Amniotic epithelial cell (primary cell): Measurements from ENCODE around the gene TRAPPC5.

Experiments used
- DNase-seq: peaks from one replicate; pipeline ENCODE4 v3.0.0-alpha.2; 2010; ENCODE audit warnings: low read depth

TRAPPC5 gene

DNA sequence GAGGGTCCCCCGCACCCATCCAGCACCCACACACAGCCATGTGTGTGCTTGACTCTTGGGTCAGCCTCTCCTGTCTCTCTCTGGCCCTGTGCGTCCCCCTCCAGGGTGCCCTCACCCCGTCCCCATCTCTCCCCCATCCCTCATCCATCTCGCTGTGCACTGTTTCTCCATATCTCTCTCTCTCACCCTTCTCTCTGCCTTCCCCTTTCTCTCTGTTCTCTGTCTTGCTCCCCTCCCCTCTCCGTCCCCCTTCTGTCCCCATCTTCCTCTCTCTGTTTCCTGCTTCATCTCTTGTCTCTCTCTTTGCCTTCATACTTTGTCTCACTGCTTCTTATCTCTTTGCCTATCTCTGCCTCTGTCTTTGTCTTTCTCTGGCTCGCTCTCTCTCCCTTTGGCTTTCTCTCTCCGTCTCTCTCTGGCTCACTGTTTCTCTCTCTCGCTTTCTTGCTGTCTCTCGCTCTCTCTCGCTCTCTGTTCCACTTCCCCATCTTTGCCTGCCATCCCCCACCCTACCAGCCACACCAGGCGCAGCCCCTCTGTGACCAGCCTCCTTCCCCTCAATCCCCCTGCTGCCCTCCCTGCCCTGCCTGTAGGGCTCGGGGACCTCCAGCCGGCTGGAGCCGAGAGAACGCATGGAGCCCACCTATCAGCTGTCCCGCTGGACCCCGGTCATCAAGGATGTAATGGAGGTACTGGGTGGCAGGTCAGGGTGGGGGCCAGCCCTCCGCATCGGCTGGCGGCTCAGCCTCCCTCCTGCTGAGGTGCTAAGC lies 34.8 kb upstream of the TRAPPC5 start:
- no peak for DNase-seq

GRCh38 chr19:7646426-7646700 lies 34.3 kb upstream of the TRAPPC5 start:
- no peak for DNase-seq

DNA sequence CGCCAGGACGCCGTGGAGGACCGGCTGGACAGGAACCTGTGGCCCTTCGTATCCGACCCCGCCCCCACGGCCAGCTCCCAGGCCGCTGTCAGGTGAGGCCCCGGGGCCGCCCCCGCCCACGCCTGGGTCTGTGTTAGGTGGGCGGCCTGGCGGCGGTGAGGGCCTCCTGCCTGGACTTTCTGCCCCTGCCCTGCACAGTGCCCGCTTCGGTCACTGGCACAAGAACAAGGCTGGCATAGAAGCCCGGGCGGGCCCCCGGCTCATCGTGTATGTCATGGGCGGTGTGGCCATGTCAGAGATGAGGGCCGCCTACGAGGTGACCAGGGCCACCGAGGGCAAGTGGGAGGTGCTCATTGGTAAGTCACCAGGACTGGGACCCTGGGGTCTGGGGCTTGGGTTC lies 33.5 kb upstream of the TRAPPC5 start:
- DNase-seq, result no peak

DNA sequence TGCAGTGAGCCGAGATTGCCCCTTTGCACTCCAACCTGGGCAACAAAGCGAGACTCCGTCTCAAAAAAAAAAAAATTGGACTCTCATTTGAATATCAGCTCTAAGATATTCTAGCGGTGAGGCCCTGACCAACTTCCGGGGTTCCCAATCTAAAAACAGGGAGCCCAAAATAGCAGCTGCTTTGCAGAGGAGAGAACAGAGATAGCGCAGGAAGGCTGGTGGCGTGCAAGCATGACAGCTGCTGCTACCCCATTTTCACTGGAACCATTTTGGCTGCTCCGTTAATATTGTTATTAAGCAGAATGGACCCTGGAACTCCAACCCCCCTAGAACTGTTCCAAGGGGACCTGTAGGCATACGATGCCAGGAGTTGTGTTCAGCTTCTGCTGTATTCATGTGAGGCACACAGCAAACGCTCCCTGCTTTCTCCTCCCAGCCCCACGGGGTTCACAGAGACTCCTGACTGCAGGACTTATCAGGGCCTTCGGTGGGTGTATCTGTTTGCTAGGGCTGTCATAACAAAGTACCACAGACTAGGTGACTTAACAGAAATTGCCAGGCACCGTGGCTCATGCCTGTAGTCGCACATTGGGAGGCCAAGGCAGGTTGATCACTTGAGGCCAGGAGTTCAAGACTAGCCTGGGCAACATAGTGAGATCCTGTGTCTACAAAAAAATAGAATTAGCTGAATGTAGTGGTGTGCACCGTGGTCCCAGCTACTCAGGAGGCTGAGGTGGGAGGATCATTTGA lies 32.2 kb upstream of the TRAPPC5 start:
- DNase-seq, result no peak

DNA sequence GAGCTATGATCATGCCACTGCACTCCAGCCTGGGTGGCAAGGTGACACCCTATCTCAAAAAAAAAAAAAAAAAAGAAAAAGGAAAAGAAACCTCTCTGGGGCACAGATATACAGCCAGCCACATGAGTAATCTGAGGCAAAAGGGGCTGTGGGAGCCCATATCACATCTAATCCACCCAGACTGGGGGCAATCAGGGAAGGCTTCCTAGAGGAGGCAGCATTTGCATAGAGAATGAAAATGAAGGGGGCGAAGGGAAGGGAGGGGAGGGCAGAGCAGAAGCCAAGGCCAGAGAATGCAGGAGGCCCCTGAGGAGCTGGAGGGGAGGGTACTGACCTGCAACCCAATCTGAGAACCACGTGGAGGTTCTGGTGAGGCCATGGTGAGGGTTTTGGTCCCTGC lies 30.5 kb upstream of the TRAPPC5 start:
- DNase-seq, result no peak

DNA sequence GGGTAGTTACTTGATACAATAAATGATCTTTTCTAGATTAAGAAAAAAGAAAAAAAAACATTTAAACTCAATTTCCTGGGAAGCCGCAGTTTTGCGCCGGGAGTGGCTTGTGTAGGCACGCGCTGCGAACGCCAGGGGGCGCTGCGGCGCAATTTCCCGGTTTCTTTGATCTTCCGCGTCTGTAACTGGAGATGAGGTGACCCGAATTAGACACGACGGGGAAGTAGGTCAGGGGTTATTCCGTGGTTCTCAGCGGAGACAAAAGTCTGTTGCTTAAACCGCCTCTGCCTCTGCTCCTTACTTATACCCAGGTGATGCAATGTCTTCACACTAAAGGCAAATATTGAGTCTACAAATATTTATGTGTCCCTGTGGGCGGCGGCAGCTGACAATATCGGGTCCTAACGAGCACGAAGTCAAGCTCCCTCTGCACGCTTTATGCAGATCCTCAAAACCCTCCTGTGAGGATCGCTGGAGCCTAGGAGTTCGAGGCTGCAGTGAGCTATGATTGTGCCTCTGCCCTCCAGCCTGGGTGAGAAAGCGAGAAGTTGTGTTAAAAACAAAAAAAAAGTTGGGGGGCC lies 28.5 kb upstream of the TRAPPC5 start:
- peak; percentile 76 for DNase-seq

DNA sequence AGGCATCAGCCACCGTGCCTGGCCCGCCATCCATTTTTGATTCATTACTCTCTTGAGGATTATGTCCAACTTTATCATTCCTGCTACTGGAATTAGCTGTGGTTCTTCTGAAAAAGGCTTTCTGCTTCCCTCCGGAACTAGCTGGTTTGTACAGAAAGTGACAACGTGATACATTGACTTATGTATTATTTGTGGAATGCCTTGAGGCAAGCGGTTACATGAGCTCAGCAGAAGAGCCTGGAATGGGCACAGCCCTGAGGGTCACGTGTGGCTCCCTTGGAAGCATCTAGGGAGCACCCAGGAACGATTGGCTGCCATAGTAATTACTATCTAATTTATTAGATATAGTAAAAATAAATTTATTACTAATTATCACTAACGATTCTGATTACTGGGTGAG lies 26.2 kb upstream of the TRAPPC5 start:
- peak; percentile 90 for DNase-seq

- DNase-seq, result no peak
Measured at GRCh38 chr19:7655581-7655980, 25.1 kb upstream of the TRAPPC5 start.

DNA sequence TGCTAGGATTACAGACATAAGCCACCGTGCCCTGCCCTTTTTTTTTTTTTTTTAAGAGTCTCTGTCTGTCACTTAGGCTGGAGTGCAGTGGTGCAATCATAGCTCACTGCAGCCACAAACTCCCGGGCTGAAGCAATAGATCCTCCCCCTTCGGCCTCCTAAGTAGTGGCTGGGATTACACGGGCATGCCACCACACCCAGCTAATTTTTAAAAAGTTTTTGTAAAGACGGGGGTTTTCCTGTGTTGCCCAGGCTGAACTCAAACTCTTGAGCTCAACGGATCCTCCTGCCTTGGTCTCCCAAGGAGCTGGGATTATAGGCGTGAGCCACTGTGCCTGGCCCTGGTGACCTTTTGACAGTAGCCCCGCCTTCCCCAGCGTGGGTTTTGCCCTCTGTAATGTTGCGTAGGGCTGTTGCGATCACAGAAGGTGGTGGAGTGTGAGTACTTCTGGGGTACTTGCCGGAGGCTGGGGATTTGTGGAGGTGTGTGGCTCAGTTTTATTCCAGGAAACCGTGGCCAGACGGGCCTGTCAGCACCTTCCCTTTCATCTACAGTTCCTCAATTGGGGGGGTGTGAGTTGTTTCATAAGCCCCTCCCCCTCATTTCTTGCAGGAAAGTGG lies 23.4 kb upstream of the TRAPPC5 start:
- peak; percentile 49 for DNase-seq

- DNase-seq, result no peak
Measured at GRCh38 chr19:7658219-7658686, 22.4 kb upstream of the TRAPPC5 start.

GRCh38 chr19:7661744-7662538 lies 18.7 kb upstream of the TRAPPC5 start:
- DNase-seq, result no peak

DNA sequence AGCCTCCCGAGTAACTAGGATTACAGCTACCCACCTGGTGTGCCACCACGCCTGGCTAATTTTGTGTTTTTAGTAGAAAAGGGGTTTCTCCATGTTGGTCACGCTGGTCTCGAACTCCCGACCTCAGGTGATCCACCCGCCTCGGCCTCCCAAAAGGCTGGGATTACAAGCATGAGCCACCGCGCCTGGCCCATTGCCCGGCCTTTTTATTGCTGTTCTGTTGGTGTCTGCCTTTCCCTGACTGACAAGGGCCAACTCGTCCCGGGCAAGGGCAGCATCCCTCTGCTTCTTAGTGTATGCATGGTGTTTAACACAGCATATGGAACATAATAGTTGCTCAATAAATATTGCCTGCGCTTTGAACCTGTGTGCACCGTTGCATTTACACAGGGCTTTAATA lies 18.0 kb upstream of the TRAPPC5 start:
- no peak for DNase-seq

GRCh38 chr19:7663706-7664105 lies 16.9 kb upstream of the TRAPPC5 start:
- no peak for DNase-seq

DNA sequence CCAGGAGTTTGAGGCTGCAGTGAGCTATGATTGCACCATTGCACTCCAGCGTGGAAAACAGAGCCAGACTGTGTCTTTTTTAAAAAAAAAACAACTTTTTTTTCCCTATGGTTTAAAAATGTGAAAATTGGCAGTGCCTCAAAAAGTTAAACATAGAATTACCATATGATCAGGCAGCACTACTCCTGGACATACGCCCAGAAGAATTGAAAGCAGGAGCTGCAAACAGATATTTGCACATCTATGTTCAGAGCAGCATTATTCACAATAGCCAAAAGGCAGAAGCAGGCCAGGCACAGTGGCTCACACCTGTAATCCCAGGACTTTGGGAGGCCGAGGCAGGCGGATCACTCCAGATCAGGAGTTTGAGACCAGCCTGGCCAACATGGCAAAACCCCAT lies 15.6 kb upstream of the TRAPPC5 start:
- DNase-seq, result no peak

DNA sequence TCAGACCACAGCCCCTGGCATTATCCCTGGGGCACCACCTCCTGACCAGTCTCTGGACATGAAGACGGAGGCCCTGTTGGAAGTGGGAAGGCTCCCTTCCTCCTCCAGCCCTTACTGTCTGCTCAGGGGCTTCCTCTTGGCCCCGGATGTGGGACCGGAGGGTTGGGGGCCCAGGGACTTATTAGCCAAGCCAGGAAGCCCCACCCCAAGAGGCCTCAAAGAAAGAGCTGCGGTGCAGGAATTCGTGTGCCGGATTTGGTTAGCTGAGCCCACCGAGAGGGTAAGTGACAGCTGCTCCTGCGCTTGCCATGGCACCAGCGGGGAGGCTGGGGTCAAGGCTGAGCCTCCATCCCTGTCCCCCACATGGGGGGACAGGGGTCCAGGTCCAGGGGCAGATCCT lies 11.8 kb upstream of the TRAPPC5 start, which contains the start of gene RETN:
RETN (plus strand) TSS at position 208 of the 400 bp plus-strand sequence. CDS start 278 bp downstream, outside the sequence.
- no peak for DNase-seq

- DNase-seq, result no peak
Measured at GRCh38 chr19:7669641-7670040, 11.0 kb upstream of the TRAPPC5 start.

- DNase-seq, result no peak
Measured at GRCh38 chr19:7670150-7670783, 10.4 kb upstream of the TRAPPC5 start.

DNA sequence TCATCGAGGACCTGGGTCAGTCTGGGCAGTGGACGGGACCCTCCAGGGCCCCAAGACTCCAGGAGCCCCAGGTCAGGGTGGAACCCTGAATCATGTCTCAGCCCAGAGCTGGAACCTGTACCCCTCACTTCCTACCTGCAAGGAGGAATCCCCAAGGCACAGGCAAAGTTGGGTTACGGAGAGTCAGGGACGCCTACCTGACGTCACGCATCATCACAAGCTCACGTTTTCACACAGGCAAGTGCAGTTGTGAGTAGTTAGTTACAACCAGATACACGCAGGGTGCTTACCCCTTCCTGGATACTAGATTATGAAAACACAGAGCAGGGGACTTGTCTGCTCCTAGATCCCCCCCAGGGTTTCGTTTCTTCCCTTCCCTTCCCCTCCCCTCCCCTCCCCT lies 9.8 kb upstream of the TRAPPC5 start:
- no peak for DNase-seq

DNA sequence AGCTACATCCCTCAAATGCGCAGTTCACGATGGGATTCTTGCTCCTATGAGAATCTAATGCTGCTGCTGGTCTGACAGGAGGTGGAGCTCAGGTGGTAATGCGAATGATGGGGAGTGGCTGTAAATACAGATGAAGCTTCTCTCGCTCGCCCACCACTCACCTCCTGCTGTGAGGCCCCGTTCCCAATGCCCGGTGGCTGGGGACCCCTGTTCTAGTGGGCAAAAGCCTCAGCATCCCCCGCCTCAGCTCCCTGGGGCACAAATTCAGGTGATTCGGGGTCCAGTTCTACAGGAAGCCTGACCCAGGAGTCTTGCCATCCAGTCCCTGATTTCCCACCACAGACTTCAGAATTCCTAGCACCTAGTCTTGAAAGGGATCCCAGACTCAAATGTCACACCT lies 8.1 kb upstream of the TRAPPC5 start:
- DNase-seq, result no peak

DNA sequence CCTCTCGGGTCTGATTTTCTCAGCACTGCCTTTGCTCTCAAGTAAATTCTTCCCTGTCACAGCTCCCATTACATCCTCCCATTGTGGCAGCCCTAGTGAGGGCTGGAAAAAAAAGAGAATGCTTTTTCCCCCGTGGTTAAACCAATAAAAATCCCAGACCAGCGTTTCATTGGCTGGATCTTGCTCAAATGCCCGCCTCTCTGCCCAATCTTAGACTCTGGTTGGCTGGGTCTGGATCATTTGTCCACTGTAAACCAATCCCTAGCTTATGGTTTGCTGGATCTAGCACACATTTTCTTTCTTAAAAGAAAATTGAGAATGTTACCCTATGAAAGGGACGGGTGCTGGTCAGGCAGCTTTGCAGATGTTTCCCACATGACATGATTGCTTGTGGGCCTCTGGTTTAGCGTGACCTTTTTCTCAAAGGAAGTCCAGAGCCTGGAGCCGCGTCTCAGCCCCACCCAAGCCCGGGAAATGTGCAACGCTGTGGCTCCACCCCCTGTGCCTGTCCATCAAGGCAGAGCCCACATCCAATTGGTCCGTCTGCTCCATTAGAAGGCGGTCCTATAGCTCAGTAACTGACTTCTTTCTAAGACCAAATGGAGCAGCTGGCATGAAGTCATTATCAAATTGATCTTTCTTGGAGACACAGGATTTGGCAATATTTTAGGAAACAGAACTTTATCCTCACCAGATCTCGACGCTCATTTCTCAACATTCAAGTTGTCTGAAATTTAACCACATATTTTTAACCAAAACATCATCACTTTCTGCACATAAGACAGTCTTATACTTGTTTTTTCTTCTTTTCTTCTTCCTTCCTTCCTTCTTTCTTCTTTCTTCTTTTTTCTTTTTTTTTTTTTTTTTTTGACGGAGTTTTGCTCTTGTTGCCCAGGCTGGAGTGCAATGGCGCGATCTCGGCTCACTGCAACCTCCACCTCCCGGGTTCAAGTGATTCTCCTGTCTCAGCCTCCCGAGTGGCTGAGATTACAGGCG lies 6.3 kb upstream of the TRAPPC5 start:
- DNase-seq, result peak; percentile 44
